Fibroblast of lung (primary cell): ENCODE data around the gene FAM174C.

Source experiments
- CTCF ChIP-seq, 2 donors: IDR thresholded peaks in 1 of 2; conservative IDR thresholded peaks in 1 of 2; 1 replicate in 1 of 2; 2 replicates in 1 of 2; pipeline ENCODE4 v1.5.1; 2011 to 2012; ENCODE audit warnings: low read length in 2 of 2, control low read depth in 1 of 2, inconsistent platforms in 1 of 2, low read depth in 1 of 2, mild to moderate bottlenecking in 1 of 2
- EZH2 ChIP-seq: IDR thresholded peaks from 2 replicates; pipeline ENCODE4 v1.5.1; 2012; ENCODE audit warnings: low read length, control low read depth, mild to moderate bottlenecking; ENCODE audit errors: missing control alignments

DNA sequence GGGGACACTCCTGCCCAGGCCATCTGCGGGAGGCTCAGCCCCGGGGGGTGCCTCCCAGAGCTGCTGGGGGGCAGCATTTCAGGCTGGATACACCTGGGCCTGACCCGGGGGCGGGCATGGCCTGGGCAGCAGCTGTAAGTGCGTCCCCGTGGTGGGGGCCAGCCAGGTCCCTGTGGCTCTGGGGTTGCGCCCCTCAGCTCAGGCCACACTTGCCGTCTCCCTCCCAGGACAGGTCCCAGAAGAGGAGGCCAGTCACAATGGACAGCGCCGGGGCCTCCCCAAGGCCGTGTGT lies 49.2 kb upstream of the FAM174C start:
- TF ChIP-seq CTCF (conservative IDR thresholded peaks at IDR 0.05 in 1 of 2, IDR thresholded peaks at IDR 0.05 in 1 of 2; ENCODE audit: low read depth in 1 of 2, low read length in 2 of 2) (no peak), EZH2 (no peak)
